GM19397 (cell line): ENCODE measurements around the gene MEF2C.

Source experiments
- ATAC-seq: cut with Tn5 transposase; IDR thresholded peaks from one replicate; pipeline ENCODE4 v1.9.1; 2021; ENCODE audit warnings: mild to moderate bottlenecking, moderate library complexity; ENCODE audit not compliant: unreplicated experiment

The MEF2C gene

GRCh38 chr5:88729084-88729828, 153.7 kb downstream of the MEF2C start:
- no peak for ATAC-seq

DNA sequence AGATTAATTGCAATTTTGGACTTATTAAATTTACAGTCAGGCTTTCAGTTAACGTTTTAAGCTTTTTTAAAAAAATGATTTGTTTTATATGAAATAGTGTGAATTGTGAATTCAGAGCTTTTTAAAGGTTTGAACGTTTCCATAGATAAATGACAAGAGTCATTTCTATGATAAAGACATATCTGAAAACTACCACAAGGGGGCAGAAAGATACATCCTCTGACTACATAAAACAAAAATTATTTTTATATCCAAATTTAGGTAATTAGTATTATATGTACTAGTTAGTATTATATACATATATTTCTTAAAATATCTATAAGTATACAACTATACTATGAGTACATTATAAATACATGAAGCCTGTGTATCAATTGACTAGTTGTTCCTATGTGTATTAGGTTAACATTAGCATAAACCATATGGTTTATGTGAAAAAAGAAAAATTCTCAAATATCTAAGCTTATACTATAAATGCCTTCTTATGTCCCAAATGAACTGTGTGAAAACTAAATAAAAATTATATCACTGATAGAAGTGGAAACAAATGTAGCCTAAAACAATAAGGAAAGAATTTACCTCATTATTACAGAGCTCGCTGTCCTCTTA, 155.2 kb downstream of the MEF2C start:
- ATAC-seq, result no peak

GRCh38 chr5:88725454-88725853, 157.5 kb downstream of the MEF2C start:
- no peak for ATAC-seq

GRCh38 chr5:88724201-88724600, 158.8 kb downstream of the MEF2C start:
- no peak for ATAC-seq

DNA sequence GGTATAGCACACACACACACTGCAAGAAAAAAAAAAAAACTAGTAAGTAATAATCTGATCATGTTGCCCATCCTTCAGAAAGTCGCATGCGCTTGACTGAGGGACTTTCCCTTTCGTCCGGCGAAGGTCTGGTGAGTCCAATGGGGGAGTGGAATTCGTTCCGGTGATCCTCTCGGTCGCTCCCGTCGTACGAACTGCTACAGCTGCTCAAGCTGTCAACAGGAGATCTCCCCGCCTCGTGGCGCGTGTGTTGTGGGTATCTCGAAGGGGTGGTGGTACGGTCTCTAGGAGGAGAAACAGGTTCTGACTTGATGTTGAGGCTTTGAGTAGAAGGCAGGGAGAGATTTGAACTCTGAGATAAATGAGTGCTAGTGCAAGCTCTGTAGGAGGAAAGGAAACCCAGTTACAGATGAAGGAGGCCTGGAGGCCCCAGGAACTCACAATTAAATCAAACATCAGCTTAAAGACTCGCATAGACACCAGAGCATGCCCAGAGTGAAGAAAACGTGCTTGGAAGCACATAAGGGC, 160.4 kb downstream of the MEF2C start:
- no peak for ATAC-seq

DNA sequence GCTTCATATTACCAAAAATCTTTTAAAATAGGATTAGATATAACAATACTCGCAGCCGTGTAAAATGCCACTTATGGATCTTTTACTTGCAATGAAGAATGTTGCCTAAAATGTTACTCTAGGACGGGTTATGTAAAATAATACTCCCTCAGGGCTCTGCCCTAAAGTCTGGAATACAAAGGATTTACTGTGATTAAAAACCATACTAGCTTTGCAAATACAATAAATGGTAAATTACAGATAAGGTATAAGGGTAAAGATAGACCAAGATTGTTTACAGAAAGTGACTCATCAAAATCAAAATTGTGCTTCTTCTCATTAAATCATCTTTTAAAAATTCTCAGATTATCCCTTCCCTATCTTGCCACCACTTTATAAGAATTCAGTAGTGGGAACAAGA, 163.6 kb downstream of the MEF2C start:
- no peak for ATAC-seq

DNA sequence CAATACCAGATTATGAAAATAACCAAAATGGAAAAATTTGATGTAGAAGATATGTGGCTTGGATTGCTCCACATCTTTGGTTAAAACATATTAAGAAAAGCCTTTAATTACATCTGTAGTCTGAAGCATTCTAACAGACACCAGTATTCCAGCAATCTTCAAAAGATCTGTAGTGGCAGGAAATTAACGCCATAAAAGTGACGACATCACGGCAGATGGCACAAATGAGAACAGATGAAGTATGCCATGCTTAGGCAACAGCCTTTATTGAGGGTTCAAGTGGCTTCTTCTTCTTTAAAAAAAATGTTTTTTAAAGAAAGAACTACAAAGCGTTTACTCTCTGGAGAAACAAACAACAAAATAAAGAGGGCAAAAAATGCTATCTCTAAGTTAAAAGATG, 164.2 kb downstream of the MEF2C start:
- ATAC-seq, result no peak

DNA sequence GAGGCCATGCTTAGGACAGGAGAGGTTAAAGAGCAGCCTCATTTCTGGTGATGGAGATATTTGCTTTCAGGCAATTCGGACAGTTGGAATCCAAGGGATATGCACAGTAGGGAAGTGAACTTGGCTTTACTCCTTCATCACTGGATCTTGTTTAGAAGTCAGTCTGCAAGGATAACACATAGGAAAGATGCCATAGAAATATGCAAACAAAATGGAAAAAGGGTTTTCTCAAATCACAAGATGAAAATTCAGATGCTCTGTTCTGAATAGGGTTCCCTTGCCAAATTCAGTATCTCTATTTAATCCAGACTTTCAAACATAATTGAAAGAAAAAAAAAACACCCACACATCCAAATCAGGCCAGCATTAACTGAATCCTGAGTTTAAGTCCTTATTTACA, 166.9 kb downstream of the MEF2C start:
- ATAC-seq, result no peak

- ATAC-seq, result no peak
Measured at GRCh38 chr5:88715503-88715902, 167.5 kb downstream of the MEF2C start.

DNA sequence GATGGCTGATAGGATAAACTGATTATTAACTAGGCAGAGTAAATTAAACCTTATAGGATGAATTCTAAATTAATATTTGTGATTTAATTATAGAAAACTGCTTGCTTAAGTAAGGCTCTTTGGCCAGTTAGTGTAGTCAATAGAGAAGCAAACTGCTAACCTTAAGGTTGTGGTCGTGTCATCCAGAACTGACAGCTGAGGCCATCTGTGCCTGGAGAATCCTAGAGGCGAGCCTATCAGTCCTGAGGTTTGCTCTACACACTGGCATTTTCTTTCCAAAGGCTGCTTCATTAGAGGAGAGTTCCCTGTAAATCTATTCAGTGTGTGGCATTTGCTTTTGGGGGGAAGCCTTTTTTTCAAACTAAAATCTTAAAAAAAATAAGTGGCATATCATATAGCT, 169.2 kb downstream of the MEF2C start:
- no peak for ATAC-seq

DNA sequence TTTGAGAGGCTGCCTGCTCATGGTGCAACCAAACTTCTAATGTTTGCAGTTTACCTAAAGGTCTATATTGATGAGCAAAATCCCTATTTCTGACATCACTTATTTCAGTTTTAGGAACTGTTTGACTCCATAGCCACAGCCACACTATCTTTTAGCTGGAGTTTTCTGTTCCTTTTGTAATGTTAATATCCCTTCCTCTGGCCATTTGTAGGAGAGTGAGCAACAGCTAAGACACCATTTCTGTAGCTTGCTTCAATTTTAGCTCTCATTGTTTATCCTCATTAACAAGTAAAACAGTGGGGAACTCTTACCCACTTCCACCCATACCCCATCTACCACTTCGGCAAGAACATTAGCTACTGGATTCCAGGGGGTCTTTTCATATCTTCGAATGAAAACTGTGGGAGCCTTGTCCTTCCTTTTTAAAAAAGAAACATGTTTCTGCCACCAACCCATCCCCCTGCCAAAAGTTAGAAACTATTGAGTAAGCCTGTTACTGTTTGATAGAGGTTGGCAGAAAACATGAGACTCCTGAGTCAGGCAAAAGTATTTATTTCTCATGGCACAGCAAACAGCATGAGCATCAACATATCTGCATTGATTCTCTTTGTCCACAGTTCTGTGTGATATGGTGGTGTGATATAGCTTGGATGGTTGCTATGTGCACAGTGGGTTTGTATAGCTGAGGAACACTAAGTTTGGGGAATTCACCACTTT, 174.1 kb downstream of the MEF2C start:
- no peak for ATAC-seq

GRCh38 chr5:88708021-88708420, 175.0 kb downstream of the MEF2C start:
- ATAC-seq, result no peak

GRCh38 chr5:88707216-88707965, 175.6 kb downstream of the MEF2C start:
- ATAC-seq, result no peak

DNA sequence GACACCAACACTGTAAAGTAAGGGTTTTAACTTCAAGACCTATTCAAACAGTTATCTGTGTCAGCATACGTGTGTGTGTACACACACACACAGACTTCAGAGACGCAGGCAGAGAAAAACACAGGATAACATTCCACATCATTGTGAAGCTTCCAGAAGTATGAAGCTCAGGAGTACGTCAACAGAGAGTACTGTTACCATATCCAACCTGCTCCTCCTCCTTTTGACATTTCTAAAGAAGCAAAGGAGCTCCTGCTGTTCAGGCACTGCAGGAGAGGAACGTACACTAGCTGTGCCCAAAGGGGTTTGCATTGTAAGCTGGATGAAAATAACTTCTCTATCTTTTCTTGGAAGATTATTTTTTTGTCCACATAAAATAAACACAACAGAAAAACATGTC, 180.7 kb downstream of the MEF2C start:
- ATAC-seq, result no peak

DNA sequence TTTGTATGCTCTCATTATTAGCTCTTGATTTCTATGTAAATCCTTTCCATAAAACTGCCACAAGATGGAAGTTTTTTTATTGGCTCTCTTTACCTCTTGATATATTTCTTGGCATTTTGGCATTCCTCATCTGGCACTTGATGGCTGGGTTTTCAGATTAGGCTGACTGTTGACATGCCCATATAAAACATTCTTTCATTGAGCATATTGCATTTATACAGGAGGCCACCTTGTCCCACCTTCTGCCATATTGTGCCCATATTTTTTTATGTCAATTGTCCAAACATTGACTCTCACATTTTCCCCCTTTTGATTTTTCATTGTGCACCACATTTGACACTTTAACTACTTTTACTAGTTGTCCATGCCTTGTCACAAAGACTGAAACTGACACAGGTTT, 182.9 kb downstream of the MEF2C start:
- no peak for ATAC-seq

GRCh38 chr5:88698290-88698689, 184.7 kb downstream of the MEF2C start:
- no peak for ATAC-seq

DNA sequence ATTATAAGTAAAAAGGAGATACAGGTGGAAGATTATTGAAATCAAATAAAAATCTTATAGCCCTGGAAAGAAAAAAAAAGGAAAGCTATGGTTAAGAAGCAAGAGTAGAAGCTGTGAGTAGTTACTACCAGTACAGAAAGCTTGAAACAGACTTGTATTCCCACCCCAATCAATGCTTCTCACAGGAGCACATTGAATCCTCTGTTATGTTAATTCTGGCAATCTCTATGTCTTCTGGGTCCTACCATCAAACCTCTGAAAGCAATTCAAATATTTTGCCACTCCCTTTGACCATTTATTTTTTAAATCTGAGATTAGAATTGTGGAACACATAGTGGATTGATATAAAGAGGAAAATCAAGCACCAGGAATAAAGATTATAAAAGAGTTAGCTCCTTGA, 186.5 kb downstream of the MEF2C start:
- no peak for ATAC-seq

- no peak for ATAC-seq
Measured at GRCh38 chr5:88695931-88696330, 187.1 kb downstream of the MEF2C start.

DNA sequence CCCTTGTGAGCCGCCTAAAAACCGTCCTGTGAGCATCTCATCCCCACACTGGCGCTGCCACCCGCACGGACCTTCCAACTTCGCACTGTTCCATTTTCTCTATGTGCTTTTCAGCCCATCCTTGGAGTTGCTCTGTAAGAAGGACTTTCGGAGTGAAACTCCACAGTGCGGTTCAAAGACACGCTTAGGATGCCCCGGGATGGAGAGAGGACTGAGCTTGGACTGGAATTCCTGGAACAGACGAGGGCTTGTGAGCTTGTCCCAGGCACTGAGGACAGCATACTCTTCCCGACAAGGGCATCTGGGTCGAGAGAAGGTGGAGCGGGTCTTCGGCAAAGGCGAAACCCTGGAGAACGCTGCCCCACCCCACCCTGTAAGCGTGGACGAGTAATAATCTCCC, 187.8 kb downstream of the MEF2C start:
- no peak for ATAC-seq

GRCh38 chr5:88694023-88694679, 188.8 kb downstream of the MEF2C start:
- ATAC-seq, result no peak
